Erythroblast (primary cell): ENCODE results near the gene GDF7.

Experiments used
- DNase-seq, 2 experiments: peaks; one replicate each; lab custom pipeline; 2025; lab: John Stamatoyannopoulos, UW
- GATA1 ChIP-seq: IDR thresholded peaks from 2 replicates; pipeline ENCODE4 v1.6.1; 2011; ENCODE audit warnings: low read depth, mild to moderate bottlenecking, control low read depth, low read length, moderate library complexity
- POLR2A ChIP-seq: IDR thresholded peaks from 2 replicates; pipeline ENCODE4 v1.6.1; 2011; ENCODE audit warnings: mild to moderate bottlenecking, low read length

The GDF7 gene

DNA sequence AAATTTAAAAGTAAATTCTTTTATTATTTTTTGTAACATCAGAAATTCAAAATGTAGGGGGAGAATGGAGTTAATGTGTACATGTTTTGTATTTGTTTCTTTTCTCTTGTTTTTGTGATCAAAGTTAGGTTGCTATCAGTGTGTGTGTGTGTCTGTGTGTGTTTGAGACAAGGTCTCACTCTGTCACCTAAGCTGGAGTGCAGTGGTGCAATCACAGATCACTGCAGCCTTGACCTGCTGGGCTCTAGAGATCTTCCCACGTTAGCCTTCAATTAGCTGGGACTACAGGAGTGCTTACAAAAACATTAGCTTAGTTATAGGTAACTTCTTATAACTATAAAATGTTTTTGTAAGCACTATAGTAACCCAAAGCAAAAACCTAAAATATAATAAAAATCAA is 50.7 kb downstream of the GDF7 start:
- TF ChIP-seq GATA1, result no peak
- TF ChIP-seq POLR2A, result no peak
- no peak for DNase-seq

- DNase-seq, result no peak
- TF ChIP-seq POLR2A (no peak), GATA1 (no peak)
Measured at GRCh38 chr2:20722592-20723240, 55.8 kb downstream of the GDF7 start.

DNA sequence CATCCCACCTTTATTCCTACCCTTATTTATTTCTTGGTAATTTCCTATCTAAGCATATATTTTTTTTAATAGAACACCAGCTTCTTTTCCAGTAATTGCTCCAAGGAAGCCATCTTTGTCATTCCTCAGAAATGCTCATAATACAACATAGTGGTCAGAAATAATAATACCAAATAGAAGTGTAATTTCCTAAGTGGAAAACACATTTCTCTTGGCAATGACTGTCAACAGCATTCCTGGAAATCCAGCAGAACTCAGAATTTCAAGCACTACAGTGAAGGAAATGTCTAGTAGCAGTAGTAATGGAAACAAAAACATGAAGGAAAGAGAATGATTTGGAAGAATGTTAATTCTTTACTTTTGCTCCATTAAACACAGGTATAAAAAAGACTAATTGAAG is 56.6 kb downstream of the GDF7 start:
- DNase-seq, result no peak
- TF ChIP-seq POLR2A (no peak), GATA1 (no peak)

DNA sequence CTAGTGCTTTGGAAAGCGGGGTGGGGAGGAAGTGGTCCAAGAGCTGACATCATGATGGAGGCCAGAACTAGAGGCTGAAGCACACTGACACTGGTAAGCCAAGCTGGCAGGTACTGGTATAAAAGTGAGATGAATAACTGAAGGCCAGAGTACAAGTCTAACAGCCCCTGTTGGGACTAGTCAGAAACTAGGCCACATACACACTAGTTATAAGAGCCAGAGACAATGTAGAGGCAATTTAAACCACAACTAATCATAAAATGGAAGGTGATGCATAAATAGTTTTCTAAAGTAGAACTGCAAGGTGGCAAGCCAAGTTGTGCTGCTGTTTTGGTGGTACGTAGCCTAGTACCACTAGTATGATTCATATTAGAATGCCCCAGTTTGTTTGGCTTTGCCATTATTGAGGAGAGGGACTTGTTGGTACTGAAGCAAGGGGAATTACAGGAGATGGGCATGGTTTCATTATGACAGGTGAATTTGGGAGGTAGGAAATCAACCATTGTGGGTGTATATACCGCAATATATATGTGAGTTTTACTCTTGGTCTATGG is 57.6 kb downstream of the GDF7 start:
- TF ChIP-seq GATA1, result no peak
- no peak for TF ChIP-seq POLR2A
- no peak for DNase-seq

DNA sequence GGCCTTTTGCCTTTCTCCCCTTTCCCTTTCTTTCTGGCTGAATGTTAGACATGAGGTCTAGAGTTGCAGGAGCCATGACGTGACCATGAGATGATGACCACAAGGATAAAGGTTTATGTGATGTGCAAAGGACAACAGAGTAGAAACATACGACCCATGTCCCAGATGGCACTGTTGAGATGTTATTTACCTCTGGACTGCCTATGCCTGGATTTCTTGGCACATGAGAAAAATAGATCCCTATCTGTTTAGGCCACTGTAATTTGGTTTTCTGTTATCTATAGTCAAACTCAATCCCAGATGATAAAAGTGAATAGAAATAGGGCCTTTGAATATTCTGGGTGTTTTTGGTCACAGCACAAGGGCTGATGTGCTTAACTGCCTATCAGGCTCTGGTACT is 58.8 kb downstream of the GDF7 start:
- TF ChIP-seq GATA1, result no peak
- TF ChIP-seq POLR2A, result no peak
- no peak for DNase-seq

GRCh38 chr2:20726913-20727312 is 60.0 kb downstream of the GDF7 start:
- TF ChIP-seq GATA1, result no peak
- no peak for TF ChIP-seq POLR2A
- DNase-seq, result no peak

DNA sequence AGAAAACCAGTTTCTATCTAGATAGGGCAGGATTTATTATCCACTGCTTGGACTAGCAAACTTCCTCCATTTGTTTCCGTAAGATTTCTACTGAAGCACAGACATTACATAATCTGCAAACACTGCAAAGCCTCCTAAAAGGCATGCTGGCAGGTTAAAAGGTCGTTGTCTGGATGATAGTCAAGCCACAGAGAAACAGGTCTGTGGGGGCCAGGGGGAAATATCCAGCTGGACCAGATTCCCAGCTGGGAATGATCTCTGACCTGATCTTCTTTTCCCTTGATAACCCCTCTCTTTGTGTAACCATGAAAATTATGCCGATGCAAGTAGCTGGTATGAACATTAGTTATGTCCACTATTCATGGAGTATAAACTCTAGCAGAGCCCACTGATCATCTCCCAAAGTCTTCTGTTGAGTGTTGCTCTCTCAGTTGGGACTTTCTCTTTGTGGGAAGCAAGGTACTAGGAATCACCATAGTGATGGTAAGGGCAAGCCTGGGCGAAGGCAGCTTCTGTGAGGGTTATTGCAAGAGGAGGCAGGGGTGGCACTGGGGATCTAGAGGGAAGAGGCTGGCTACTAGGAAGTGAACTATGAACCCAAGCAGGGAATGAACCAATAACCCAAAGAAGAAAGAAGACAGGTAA is 61.3 kb downstream of the GDF7 start:
- DNase-seq, result no peak
- no peak for TF ChIP-seq POLR2A
